Suprapubic skin (tissue), 4 donors: ENCODE measurements around the gene RNF44.

Experiments used
- POLR2A ChIP-seq, 2 donors: fragments of 450-650 bp; IDR thresholded peaks; one replicate each; pipeline ENCODE4 v1.6.1; 2017; ENCODE audit warnings: antibody characterized with exemption in 2 of 2, mild to moderate bottlenecking in 2 of 2, moderate library complexity in 2 of 2
- POLR2AphosphoS5 ChIP-seq, 3 donors: sonication (generic); formaldehyde crosslinking; IDR thresholded peaks; one replicate each; pipeline ENCODE4 v1.6.1; 2017; ENCODE audit warnings: antibody characterized with exemption in 3 of 3
- TF ChIP-seq, protein P1 (sequence below), 2 donors: fragments of 200-600 bp in 1 of 2; fragments of 450-650 bp in 1 of 2; sonication (generic) in 1 of 2; IDR thresholded peaks; one replicate each; pipeline ENCODE4 v1.5.1; 2016 to 2019; ENCODE audit warnings: antibody characterized with exemption in 2 of 2, mild to moderate bottlenecking in 1 of 2, moderate library complexity in 1 of 2

DNA sequence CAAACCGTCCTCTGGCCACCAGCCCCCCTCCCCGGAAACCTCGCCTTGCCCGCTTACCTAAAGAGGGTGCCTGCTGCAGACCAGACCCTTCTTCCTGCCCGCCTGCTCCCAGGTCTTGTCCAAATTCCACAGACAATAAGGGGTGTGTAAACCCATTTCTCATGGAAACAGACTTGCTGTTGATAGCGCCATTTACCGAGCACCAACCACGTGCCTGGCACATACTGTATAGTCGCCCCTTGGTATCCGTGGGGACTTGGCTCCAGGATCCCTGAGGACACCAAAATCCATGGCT lies 37.0 kb upstream of the RNF44 start:
- TF ChIP-seq, protein P1, sequence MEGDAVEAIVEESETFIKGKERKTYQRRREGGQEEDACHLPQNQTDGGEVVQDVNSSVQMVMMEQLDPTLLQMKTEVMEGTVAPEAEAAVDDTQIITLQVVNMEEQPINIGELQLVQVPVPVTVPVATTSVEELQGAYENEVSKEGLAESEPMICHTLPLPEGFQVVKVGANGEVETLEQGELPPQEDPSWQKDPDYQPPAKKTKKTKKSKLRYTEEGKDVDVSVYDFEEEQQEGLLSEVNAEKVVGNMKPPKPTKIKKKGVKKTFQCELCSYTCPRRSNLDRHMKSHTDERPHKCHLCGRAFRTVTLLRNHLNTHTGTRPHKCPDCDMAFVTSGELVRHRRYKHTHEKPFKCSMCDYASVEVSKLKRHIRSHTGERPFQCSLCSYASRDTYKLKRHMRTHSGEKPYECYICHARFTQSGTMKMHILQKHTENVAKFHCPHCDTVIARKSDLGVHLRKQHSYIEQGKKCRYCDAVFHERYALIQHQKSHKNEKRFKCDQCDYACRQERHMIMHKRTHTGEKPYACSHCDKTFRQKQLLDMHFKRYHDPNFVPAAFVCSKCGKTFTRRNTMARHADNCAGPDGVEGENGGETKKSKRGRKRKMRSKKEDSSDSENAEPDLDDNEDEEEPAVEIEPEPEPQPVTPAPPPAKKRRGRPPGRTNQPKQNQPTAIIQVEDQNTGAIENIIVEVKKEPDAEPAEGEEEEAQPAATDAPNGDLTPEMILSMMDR (IDR thresholded peaks at IDR 0.05) = no peak
- TF ChIP-seq POLR2A (IDR thresholded peaks at IDR 0.05) (no peak), POLR2AphosphoS5 (IDR thresholded peaks at IDR 0.05) (no peak)
